K562 (cell line): ENCODE data around the gene UBR4. TPM values are rescaled to one million over a fixed set of nuclear protein-coding genes. Genes with fewer than 3 reads are reported as not detected.
A peak's percentile ranks its signal among the peaks of the same experiment; 100 is the strongest.

Experiments
- ATAC-seq: fragments of 200-7000 bp; cut with Tn5 transposase; 3 replicates; pipeline ENCODE4 v1.9.1; 2020; ENCODE audit warnings: moderate library complexity
- BruUV-seq: library from RNA; stranded (reverse); fragments of 400-500 nt; replicated peaks from 2 replicates; lab custom pipeline; 2021; lab: Mats Ljungman, UMichigan
- CTCF ChIA-PET: fragments of 300-600 bp; formaldehyde crosslinking; extraction: SDS; loops from one replicate; lab custom pipeline; 2021; ENCODE audit warnings: low intra/inter-chr PET ratio; lab: Yijun Ruan, JAX
- POLR2A ChIA-PET: fragments of 300-600, 350-650 bp; sonication (Branson Sonifier 250); formaldehyde crosslinking; extraction: SDS; loops from one replicate; lab custom pipeline; 2021; ENCODE audit warnings: antibody characterized with exemption, inconsistent platforms; lab: Yijun Ruan, JAX
- DNase-seq, 4 experiments: peaks; one replicate each; pipeline versions ENCODE4 v3.0.0 to v3.0.0-alpha.2; 2011 to 2018; ENCODE audit warnings: low spot score in 3 of 4, mixed read lengths in 3 of 4; ENCODE audit errors: extremely low read depth in 1 of 4
- FAIRE-seq: peaks from 2 replicates; lab custom pipeline; 2011; peaks lifted over from hg19 to GRCh38; lab: Jason Lieb, UNC
- H2AFZ ChIP-seq: 2 replicates; pipeline ENCODE4 v1.6.0; 2011; ENCODE audit warnings: low read depth, low read length, control low read depth, inconsistent platforms
- H3K27ac ChIP-seq: fragments of 200-600 bp; 3 replicates; pipeline ENCODE4 v1.8.0; 2011; ENCODE audit warnings: low read depth, mild to moderate bottlenecking, control low read depth, inconsistent platforms, low read length, moderate library complexity, mixed read lengths; ENCODE audit errors: extremely low read depth
- H3K27me3 ChIP-seq, 2 experiments: fragments of 300-600 bp in 1 of 2; 2 replicates in 1 of 2; 3 replicates in 1 of 2; pipeline versions ENCODE4 v1.6.0 to v1.8.0; 2011; ENCODE audit warnings: inconsistent platforms in 2 of 2, low read length in 2 of 2, mild to moderate bottlenecking in 1 of 2, mixed read lengths in 1 of 2, moderate library complexity in 1 of 2; ENCODE audit not compliant: control insufficient read depth in 2 of 2, insufficient read depth in 2 of 2
- H3K36me3 ChIP-seq: fragments of 300-600 bp; 3 replicates; pipeline ENCODE4 v1.8.0; 2011; ENCODE audit warnings: mild to moderate bottlenecking, low read length, inconsistent platforms; ENCODE audit not compliant: control insufficient read depth, insufficient read depth
- H3K4me1 ChIP-seq, 2 experiments: fragments of 200-600 bp in 1 of 2; replicated peaks in 1 of 2; 2 replicates in 1 of 2; 3 replicates in 1 of 2; pipeline versions ENCODE4 v1.5.1 to v1.8.0; 2011; ENCODE audit warnings: inconsistent platforms in 2 of 2, low read length in 2 of 2, mild to moderate bottlenecking in 1 of 2, mixed read lengths in 1 of 2, moderate library complexity in 1 of 2; ENCODE audit not compliant: control insufficient read depth in 2 of 2, insufficient read depth in 2 of 2
- H3K4me2 ChIP-seq: 2 replicates; pipeline ENCODE4 v1.6.1; 2011; ENCODE audit warnings: low read length, control low read depth, inconsistent platforms, mixed read lengths; ENCODE audit not compliant: insufficient read depth
- H3K4me3 ChIP-seq: fragments of 200-600 bp; sonication (generic), shearing (Covaris generic); 2 replicates; pipeline ENCODE4 v1.5.1; 2016; ENCODE audit warnings: control low read depth, inconsistent platforms
- H3K79me2 ChIP-seq: fragments of 200-600 bp; 3 replicates; pipeline ENCODE4 v1.8.0; 2011; ENCODE audit warnings: low read length, inconsistent platforms; ENCODE audit not compliant: control insufficient read depth, insufficient read depth
- H3K9ac ChIP-seq, 2 experiments: 2 replicates each; pipeline versions ENCODE4 v1.6.0 to v1.6.1; 2011; ENCODE audit warnings: low read depth in 2 of 2, low read length in 2 of 2, control low read depth in 1 of 2, inconsistent platforms in 1 of 2, mild to moderate bottlenecking in 1 of 2, mixed read lengths in 1 of 2; ENCODE audit not compliant: insufficient read depth in 1 of 2
- H3K9me1 ChIP-seq: one replicate; pipeline ENCODE4 v1.6.0; 2011; ENCODE audit warnings: inconsistent platforms, mild to moderate bottlenecking, low read length, moderate library complexity; ENCODE audit not compliant: control insufficient read depth, insufficient read depth
- H3K9me3 ChIP-seq: replicated peaks from 2 replicates; pipeline ENCODE4 v1.5.1; 2011; ENCODE audit warnings: low read depth, low read length, inconsistent platforms; ENCODE audit not compliant: control insufficient read depth, insufficient read depth
- H4K20me1 ChIP-seq: replicated peaks from 2 replicates; pipeline ENCODE4 v1.6.1; 2011; ENCODE audit warnings: low read length, inconsistent platforms, mixed read lengths; ENCODE audit not compliant: control insufficient read depth, insufficient read depth
- EP300 ChIP-seq: IDR thresholded peaks from 2 replicates; pipeline ENCODE4 v1.6.1; 2012; ENCODE audit warnings: low read length, improper control_type of control experiment
- RFX5 ChIP-seq: IDR thresholded peaks from 2 replicates; pipeline ENCODE4 v1.6.1; 2011; ENCODE audit warnings: low read depth, mild to moderate bottlenecking, improper control_type of control experiment, low read length
- SUPT5H ChIP-seq: fragments of 450-650 bp; IDR thresholded peaks from 2 replicates; pipeline ENCODE4 v1.6.1; 2016
- ZNF398 ChIP-seq: fragments of 250-450 bp; sonication (Bioruptor Pico); IDR thresholded peaks from 2 replicates; pipeline ENCODE4 v1.8.0; 2021; ENCODE audit warnings: moderate library complexity, mild to moderate bottlenecking, inconsistent platforms
- WGBS: fragments of 100-300 bp; shearing (Covaris generic); methylation state at CpG from one replicate; pipeline ENCODE4 v1.1.6; 2016; ENCODE audit warnings: low coverage, mixed read lengths; ENCODE audit not compliant: insufficient coverage; ENCODE audit errors: missing lambda C conversion rate; 5-methylcytosine and 5-hydroxymethylcytosine counted together
- in situ Hi-C: fragments of 300-500 bp; cut with MboI; formaldehyde crosslinking; loops from 4 replicates; pipeline ENCODE4 v1.15.0; 2018; ENCODE audit warnings: inconsistent platforms, mixed read lengths
- intact Hi-C: fragments of 100-400 bp; cut with micrococcal nuclease; formaldehyde crosslinking; loops from 2 replicates; pipeline ENCODE4 v1.14.2; 2022
- polyA plus RNA-seq, 8 experiments: library from polyadenylated mRNA; depleted of rRNA in 4 of 8; stranded (reverse) in 5 of 8; unstranded in 3 of 8; fragments of >200 nt; fragmentation: Nextera tagmentation in 2 of 8; fragmentation: Illumina TruSeq in 1 of 8; extraction: Ambion mirVana in 2 of 8; extraction: Trizol in 1 of 8; gene quantifications; 2 replicates each; pipeline versions ENCODE4 v1.2.1 to v1.2.3, GENCODE V29; 2011 to 2014; ENCODE audit warnings: inconsistent platforms in 1 of 8, missing spikeins in 1 of 8
- total RNA-seq, 7 experiments: library from RNA; depleted of rRNA in 6 of 7; stranded (reverse); fragments of >200 nt in 6 of 7; fragmentation: Illumina TruSeq in 2 of 7; extraction: Trizol in 2 of 7; gene quantifications; 2 replicates each; pipeline versions ENCODE4 v1.2.1 to v1.2.3, GENCODE V29; 2011 to 2021; ENCODE audit warnings: low replicate concordance in 1 of 7

Gene UBR4
- total and polyA plus RNA-seq, 9 of the 15 experiments (the other 6 are each of a cell fraction or from before 2014, with no cell fraction given) = 55.4 to 277 (median 123) TPM

DNA sequence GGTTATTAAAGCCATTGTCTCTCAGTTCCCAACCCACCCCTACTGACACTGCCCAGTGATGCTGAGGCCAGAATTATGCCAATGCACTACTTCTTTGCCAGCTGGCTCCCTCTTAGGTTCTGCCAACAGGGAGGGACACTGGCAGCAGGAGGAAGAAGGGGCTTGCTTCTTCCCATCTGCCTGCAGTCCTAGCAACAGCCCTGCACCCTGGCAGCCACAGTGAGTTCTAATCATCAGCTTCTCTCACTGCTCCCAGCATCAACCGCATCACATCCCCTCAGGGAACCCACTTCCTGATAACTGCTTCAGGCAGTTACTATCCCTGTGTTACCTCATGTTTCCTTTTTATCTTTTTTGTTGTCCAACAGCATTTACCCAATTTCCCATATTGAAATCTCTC lies 86.2 kb downstream of the UBR4 start (continued):
- TF ChIP-seq ZNF398 (CRISPR knock-in tag) = no peak
- no peak for TF ChIP-seq RFX5
- 0 out of 2 replicates have a peak, but pooled peaks have one; percentile 19 for TF ChIP-seq SUPT5H

- FAIRE-seq (no peak), ATAC-seq (no peak), DNase-seq (no peak)
- intact Hi-C loops = no loop called here
- BruUV-seq = no TSS peak
- Histone ChIP-seq H3K4me3 (no peak overlapping the region), H3K4me1 (no peaks in the 10 kb centered on the region), H3K9ac (no peak overlapping the region), H4K20me1 (no peaks in the 10 kb centered on the region), H3K27me3 (no peaks in the 10 kb centered on the region), H3K36me3 (peaks cover 99% of the 10 kb centered on the region), H3K9me1 (no peaks in the 10 kb centered on the region), H2AFZ (no peak overlapping the region), H3K4me2 (no peak overlapping the region), H3K9me3 (no peaks in the 10 kb centered on the region), H3K79me2 (no peaks in the 10 kb centered on the region), H3K27ac (no peak overlapping the region)
- TF ChIP-seq EP300 = no peak
- in situ Hi-C loops = no loop called here
- CTCF ChIA-PET = no interaction called here
- 94% methylated on average over 10 of the region's 10 CpGs for WGBS
- POLR2A ChIA-PET = interaction anchor here (0.5 to 2.4 kb wide), 7 partner anchors 9 to 39 kb away, joined by 3 to 11 read pairs (median 5); no protein-coding TSS in a partner anchor
Measured at GRCh38 chr1:19122668-19123067, 87.4 kb downstream of the UBR4 start.
